Activated CD4-positive, alpha-beta T cell treated with anti-CD3 and anti-CD28 coated beads, Interleukin-10, Interleukin-2, amounts not matched to agents 100 ng/mL and 50 ng/mL, durations not matched to agents 16 hours and 8 hours (primary cell): ENCODE measurements around the gene PPP1R1C.
"Not testable (repeated sequence)": the region's sequence is repeated elsewhere in the genome, so short reads cannot be mapped to it uniquely, and the experiment has no call there.

ENCODE experiments used
- DNase-seq: peaks from one replicate; pipeline ENCODE4 v3.0.0-alpha.2; 2020

Gene PPP1R1C

DNA sequence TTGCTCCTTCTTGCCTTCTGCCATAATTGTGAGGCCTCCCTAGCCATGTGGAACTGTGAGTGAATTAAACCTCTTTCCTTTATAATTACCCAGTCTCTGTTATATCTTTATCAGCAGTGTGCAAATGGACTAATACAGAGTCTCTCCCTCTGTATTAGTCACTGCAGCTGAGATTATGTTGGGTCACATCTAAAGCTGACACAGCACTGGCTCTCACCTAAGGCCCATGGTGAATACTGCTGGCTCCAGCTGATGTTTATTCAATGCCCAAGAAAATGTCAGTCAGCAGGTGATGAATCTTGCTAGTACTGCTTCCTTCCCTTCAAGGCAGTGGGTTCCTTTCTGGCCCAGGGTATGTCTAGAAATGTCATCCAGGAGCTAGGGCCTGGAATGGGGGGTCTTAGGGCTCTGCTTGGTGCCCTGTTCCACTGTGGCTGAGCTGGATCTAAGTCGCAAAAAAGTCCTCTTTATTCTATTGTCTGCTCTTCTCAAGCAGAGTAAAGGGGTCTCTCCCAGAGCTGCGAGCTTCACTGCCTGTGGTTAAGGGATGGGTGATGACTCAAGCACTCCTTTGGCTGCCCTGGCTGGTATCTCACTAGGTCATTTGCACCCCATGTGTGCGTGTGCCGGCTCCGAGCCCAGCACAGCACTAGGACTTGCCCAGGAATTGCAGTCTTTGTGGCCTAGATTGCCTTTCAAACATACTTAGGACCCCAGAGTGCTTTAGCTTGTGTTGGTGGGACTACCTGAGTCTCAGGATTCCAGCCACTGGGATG, 29.9 kb downstream of the PPP1R1C start:
- no peak for DNase-seq

DNA sequence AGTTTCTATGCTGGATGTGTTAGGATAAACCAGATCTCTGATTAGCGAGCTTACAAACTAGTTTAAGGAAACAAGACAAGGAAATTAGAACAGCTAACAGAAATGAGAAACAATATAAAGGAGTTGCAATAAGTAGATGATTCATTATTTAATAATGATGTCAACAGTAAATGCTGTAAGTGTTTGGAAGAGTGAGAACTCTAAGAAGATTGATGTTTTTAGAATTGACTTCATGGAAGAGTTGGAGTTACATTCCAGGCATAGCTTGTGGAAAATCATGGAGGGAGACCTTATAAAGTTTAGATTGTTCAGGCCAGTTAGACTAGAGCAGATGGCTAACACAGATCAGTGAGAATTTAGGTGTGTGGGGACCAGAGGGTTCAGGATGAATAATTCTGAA, 32.6 kb downstream of the PPP1R1C start:
- no peak for DNase-seq

DNA sequence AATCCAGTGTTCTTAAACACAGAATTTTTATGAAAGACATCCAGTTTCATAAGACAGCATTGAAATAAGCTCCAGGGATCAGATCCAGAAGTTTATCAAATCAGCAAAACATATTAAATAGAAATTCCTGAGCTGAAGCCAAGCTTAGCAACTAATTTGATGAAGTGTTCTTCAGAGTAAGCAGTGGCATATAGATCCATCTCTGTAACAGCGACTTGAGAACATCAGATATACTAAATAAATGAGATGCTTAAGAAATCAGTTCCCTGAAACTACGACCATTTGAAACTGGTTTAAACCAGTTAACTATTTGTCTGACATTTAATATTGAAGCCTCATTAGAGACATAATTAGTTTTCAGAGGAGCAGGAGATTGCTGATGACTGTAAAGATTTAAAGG, 34.1 kb downstream of the PPP1R1C start:
- no peak for DNase-seq

DNA sequence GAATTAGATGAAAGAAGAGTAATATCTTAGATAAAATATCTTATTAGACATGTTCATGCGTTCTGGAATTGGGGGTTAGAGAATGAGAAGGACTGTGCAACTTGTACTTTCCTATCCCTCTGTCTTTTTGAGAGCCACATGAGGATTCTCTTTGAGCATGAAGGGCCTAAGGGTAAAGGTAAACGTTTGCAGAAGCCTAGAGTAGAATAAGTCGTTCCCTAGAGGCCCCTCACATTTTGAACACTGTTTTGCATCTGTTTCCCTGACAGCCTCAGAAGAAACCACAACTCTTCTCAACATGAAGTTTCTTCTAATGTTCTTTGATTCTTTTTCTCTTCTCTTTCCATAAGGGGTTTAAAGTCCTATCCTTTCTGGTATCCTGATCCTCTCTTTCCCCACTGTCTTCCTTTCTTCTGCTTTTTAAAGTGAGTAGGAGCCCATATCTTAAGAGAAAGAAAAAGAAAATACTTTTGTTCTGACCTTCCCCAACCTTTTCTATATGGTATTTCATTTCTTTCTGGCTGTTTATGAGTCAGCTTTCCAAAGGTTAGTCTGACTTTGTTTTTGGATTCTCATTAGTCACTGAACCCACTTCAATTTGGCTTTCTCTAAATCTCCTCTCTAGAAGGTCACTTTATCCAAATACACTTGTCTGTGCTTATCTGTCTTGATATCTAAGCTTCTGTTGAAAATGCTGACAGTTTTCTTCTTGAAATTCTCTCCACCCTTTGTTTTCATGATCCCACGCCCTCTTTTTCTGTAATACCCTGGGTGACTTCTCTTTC, 34.8 kb downstream of the PPP1R1C start:
- DNase-seq = no peak

DNA sequence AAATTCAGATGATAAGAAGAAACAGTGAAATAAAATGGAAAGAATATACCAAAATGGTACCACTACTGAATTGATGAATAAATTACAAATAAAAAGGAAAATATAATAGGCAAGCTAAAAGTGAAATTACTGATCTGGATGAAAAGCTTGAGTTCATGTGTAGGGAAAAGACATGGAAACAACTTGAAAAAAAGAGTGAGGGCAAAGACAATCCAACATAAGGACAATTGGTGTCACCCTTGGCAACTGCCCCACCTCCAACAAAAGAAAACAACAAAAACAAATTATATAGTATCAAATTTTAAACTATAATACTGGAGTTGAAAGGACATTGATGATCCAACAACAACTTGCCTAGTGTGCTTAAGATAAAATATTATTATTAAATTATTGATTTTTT, 37.6 kb downstream of the PPP1R1C start:
- no peak for DNase-seq

DNA sequence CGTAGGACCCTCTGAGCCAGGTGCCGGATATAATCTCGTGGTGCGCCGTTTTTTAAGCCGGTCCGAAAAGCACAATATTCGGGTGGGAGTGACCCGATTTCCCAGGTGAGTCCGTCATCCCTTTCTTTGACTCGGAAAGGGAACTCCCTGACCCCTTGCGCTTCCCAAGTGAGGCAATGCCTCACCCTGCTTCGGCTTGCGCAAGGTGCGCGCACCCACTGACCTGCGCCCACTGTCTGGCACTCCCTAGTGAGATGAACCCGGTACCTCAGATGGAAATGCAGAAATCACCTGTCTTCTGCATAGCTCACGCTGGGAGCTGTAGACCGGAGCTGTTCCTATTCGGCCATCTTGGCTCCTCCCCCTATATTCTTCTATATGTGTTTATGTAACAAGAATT, 45.2 kb downstream of the PPP1R1C start:
- DNase-seq = not testable (repeated sequence)

DNA sequence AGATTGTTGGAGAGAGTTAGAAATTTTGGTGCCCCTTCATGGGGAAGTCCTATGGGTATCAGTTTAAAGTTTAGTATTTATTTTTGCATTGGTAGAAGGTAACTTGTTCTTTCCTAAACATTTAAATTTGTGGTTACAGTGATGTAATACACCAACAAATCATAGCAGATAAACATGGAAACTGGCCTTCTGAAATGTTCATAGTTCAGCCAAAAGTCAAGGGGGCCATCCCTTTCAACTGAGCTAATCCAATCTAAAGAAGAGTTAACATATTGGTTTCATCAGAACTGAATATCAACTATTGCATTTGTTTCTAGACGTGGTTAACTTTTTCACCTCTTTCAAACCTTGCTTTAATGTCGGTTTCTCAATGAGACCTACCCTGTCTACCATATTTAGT, 46.3 kb downstream of the PPP1R1C start:
- DNase-seq = no peak

DNA sequence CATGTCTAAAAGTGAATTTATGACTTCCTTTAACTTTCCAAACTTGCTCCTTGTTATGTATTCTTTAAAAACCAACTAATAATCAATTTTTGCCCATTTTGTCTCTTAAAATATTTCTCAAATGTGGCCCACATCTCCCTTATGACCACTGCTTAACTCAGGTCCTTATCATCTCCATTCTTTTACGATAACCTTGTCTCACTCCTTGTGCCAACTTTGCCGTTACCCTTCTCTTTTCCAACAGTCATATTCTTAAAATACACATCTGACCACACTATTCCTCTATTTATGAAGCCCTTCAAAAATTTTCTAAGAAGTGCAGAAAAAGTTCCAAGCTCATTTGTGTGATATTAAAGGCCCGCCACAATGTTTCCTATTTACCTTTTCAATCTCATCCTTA, 47.8 kb downstream of the PPP1R1C start:
- DNase-seq = no peak

DNA sequence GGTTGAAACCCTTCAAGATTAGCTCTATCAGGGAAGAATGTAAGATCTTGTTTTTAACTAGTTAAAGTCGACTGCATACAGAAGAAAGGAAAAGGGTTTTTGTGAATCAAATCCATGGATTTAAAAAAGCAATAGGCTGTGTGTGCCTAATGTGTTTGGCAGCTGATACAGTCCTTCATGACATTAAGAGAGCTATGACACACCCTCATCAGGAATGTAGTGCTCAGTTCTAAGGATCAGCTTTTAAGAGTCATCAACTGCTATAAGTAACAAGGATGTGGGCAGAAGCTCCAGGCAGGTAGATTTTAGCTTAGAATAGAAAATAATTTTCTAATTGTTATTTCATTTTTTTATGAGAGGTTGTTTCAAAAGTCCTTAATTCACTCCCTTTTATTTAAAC, 52.9 kb downstream of the PPP1R1C start:
- no peak for DNase-seq

DNA sequence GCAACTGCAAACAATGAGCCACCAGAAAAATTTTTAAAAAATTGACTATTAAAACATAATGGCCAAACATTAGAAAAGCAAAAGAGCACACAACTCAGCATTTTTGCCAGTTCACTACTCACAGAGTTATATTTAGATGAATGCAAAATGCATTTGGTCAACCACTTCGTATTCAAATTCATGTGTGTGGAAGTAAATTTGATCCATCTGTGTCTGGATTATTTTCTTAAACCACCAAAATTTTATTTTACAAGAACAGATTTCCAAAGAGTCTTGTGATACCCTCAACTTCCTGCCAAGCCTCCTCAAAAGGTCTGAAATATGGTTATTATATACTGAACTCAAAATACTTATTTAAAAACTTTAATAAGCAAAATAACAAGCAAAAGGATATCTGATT, 57.4 kb downstream of the PPP1R1C start:
- no peak for DNase-seq

DNA sequence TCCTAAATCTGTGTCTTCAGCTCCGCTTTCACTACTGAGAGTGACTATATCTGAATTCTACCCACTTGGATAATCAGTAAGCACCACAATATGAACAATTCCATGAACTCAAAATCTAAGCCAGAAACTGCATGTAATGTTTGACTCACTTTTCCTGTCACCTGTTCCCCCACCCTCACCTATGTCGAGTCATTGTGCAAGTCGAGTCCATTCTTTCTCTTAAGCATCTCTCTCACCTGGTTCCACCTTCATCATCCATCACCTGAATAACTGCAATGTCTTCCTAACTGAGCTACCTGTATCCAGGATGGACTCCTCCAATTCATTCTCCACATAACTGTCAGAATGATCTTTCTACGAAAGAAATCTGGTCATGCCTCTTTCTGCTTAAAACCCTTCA, 58.2 kb downstream of the PPP1R1C start:
- no peak for DNase-seq

DNA sequence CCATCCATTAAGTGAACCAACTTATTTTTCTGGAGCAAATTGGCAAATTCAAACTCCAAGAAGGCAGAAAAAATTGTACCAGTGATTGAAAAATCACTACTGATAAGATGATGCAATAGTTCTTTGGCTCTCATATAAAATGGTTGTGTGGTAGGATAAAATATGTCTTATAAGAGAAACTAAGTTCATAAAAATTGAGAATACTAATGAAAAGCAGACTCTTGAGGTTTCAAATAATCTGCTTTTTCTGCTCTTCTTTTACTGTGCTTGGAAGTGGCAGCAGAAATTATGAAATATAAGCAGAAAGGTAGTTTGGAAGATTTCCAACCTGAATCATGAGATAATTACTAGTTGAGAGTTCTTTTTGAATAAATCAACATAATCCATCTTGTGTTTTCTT, 61.9 kb downstream of the PPP1R1C start:
- no peak for DNase-seq

DNA sequence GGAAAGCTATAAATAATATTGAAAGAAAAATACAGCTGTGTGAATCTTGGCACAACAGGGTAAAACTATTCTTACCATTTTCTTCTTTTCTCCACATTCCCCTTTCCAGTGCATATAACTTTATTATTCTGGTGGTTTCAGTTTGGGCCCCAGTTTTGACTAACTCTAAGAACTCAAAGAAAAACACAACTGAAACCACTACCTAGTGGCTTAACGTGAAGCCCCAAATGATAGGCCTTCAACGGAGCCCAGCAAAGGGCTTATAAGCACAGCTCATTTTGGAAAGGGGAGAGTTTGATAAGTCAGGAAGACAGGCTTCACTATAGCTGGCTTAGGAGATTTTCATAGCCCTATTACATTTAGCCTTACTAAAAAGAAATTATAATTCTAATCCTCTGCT, 62.4 kb downstream of the PPP1R1C start:
- no peak for DNase-seq

DNA sequence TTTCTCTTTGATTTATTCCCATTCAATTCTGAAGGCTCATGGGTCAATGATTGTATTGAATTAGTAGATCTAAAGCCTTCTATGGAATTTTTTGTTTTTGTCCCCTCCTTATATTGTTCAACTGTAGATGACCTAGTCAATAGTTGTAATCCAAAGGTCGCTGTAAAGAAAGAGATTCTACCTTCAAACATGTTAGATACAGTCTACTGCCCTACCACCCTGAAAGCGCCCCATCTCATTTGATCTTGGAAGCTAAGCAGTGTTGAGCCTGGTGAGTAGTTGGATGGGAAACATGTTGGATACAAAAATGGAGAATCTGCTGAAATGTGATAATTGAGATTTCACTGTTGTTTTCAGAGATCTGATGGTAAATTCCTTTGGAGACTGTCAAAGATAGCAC, 63.0 kb downstream of the PPP1R1C start:
- DNase-seq = no peak

DNA sequence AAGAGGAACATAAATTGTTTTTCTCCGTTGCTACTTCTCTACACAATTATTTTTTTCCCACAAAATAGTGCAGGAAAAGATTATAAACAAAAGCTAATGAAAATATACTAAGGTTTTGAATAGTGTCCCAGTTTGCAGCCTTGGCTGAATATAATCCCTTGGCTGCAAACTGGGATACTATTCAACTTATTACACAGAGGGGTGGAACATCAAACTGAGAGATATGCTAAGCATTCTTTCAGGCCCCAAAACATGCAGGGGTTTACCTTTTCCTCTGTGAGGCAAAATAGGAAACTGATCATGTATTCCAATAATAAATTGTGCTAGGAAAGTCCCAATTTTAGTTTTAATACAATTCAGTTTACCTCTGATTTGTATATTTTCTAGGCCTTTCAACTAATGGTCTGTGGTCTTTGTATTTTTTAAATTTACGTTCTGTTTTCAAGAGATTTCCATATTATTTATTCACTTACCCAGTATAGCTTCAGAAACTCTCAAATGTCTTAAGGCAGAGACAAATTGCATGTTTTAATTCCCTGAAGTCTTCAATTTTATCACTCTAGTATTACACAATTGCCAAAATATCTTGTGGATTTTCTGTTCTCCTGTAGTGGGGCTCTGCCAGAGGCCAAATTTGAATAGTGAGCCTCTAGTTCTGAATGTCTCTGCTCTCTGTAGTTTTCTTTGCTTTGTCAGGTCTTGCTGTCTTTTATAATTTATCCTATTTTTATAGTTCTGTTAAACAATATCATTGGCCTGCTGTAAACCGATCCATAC, 63.9 kb downstream of the PPP1R1C start:
- DNase-seq = no peak

DNA sequence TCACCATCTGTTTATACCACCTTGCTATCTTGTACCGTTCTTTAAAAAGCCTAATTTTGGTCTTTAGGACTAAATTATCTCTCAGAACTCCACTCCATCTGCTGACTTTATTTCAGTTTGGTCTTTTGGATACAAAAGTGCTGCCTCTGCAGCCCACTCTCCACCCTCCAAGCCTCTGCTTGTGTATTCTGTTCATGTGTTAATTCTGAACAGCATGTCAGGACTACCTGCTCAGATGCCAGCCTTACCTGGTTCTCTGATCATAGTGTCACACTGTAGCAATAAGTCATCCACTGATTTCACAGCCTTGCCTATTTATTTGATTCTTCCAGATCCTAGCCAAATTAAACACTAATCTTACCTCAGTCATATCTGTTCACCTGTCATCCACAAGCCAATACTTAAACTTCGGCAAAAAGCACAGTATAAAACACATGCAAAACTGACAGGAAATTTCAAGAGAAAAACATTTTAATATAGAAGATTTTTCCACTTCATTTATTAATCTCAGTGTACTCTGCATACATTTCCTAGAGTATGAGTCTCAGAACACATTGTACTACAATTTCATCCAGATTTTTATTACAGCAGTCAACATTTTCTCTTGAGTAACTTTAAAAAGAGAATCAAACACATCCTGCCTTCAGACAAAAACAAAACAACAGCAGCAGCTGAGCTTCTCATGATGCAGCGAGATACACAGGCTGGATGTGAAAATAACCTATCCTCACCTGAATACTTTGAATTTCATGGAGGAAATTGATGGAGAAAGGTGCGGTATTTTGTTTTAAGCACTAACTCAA, 64.9 kb downstream of the PPP1R1C start:
- no peak for DNase-seq

DNA sequence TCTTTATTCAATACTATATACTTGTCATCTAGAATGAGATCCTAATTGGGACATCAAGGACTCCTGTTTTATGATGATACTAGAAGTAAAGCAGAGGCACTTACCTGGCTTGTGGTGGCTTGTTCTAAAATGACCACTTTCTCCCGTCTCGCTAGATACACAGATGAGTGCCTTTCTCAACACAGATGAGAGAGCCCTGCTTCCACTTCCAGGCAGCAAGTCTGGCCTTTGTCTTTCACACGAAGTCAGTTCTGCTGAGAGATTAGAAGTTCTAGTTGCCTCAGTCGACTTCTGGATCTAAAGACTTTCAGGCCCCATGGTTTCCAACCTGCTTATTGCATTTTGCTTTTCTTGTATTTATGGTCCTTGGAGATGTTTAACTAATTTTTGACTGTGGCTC, 70.3 kb downstream of the PPP1R1C start:
- DNase-seq = no peak

DNA sequence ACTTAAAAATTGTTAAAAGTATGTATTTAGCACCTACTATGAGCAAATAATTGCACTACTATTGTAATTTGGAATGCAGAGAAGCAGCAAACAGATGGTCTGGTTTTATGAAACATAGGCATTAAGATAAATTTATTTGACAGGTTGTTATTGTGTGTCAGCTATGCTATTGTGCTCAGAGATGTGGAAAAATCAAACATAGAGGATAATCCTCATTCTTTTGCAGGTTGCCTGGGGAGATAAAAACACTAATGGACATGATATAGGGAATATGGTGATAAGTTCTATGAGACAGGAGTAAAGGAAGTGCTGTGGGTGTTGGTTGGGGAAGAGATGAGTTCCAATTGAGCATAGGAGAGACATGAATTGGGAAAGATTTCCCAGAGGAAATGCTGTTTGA, 71.3 kb downstream of the PPP1R1C start:
- DNase-seq = no peak

DNA sequence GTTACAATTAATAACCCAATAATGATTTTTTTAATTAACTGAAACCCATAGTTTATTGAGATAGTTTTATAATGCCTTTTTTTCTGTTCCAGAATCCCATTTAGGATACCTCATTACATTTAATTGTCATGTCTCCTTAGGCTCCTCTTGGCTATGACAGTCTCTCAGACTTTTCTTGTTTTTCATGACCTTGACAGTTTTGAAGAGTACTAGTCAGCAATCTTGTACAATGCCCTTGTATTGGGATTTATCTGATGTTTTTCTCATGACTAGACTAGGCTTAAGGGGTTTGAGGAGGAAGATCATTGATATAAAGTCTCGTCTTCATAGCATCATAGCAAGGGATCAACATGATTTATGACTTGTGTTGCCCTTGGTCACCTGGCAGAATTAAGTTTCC, 72.4 kb downstream of the PPP1R1C start:
- DNase-seq = no peak

DNA sequence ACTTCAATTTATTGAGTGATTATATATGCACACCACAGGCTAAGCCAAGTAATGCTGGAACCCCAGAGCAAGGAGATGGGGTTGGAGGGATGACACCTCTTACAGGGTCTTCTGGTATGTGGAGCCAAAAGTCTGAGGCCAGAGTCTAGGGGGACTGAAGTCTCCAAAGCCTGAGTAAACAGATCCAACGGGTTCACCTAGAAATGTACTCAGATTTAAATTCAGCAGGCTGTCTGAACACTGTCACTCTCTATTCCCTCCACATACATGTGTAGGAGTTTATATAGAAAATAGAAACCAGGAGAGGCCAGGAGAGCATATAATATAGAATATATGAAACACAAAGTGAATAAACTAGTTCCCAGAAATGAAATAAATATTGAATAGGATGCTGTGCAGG, 76.1 kb downstream of the PPP1R1C start:
- DNase-seq = no peak

DNA sequence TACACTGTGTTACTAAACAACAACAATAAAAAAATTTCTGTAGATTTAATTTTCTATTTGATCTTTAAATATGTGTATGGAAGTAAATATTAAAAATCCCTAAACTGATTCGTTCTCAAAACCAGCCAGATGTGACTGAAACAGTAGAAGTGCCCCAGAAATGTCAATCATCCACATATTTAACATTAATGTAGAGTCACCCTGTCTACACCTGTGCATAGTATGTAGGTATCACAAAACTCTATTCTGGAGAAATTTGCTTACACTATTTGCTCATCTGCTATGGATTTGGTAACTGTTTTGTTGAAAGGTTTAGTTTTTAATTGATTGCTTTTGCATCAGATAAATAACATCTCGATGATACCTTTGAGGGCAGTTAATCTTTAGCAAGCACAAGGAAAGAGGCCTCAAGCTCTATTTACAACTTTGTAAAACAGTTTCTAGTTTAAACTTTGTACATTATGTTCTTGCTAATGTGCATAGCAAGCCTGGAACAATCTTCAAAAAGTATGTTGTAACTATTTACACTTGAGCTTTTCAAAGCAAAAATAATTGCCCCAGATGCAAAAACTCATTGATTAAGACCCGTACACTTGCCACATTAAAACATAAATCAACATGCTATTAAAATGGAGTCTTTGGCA, 76.8 kb downstream of the PPP1R1C start:
- no peak for DNase-seq

DNA sequence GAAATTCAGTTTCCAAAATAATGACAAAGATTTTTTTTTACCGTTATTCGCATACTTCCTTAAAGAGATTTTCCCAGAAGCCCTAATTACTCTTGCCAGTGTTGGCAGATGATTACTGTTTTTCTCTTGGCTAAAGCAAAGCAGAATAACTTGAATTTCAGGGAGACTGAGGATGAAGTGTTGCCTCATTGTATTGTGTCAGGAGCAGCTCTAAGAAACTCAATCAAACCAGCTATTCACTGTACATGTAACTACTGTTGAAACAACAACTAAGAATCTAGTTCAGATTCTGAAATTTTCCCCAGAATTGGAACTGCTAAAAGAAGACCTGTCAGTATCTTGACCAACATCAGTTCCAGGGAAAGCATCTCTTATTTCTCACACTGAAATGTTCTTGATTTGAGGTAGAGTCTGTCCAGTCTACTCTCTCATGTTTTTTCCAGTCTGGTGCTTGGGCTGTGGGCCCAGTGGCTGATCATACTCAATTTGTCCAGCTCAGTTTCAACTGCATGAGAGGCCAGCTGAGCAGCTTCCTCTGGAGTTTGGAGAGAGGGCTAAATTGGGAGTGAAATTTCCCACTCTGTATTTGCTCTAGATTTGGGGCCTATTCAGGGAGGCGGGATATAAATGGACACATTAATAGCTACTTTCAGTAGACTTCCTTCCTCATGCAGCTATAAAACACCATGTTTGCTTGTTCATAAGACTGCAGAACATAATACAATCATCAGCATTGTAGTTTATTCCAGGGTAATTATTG, 78.5 kb downstream of the PPP1R1C start:
- DNase-seq = no peak
